Measurements from ENCODE around the gene CACNA1I.
A peak's percentile ranks its signal among the peaks of the same experiment; 100 is the strongest.

The CACNA1I gene

DNA sequence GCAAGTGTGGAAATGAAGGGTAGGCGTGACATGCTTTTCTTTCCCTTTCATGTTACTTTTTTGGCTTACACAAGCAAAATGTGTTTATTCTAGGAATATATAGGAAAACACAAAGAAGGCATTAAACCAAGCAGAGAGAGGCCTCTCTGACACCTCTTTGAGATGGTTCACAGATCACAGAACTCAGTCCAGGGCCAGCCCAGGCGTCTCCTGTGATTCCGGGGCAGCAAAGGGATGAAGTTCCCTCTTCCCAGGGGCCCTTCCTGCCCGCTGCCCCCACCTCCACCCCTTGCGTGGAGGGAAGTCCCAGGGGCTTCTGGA, 78.0 kb downstream of the CACNA1I start:
- DNase-seq (ENCODE audit: low read depth in 3 of 3) = no peak

DNA sequence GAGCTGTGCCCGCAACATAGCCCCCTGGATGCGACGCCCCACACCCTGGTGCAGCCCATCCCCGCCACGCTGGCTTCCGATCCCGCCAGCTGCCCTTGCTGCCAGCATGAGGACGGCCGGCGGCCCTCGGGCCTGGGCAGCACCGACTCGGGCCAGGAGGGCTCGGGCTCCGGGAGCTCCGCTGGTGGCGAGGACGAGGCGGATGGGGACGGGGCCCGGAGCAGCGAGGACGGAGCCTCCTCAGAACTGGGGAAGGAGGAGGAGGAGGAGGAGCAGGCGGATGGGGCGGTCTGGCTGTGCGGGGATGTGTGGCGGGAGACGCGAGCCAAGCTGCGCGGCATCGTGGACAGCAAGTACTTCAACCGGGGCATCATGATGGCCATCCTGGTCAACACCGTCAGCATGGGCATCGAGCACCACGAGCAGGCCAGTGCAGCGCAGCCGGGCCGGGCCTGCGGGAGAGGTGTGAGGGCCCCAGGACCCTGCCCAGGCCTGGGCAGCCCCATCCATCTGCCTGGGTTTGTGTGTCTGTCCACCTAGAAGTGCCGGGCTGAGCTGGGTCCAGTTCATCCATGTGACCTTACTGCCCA, 79.0 kb downstream of the CACNA1I start:
- DNase-seq (ENCODE audit: low read depth in 3 of 3) = no peak

DNA sequence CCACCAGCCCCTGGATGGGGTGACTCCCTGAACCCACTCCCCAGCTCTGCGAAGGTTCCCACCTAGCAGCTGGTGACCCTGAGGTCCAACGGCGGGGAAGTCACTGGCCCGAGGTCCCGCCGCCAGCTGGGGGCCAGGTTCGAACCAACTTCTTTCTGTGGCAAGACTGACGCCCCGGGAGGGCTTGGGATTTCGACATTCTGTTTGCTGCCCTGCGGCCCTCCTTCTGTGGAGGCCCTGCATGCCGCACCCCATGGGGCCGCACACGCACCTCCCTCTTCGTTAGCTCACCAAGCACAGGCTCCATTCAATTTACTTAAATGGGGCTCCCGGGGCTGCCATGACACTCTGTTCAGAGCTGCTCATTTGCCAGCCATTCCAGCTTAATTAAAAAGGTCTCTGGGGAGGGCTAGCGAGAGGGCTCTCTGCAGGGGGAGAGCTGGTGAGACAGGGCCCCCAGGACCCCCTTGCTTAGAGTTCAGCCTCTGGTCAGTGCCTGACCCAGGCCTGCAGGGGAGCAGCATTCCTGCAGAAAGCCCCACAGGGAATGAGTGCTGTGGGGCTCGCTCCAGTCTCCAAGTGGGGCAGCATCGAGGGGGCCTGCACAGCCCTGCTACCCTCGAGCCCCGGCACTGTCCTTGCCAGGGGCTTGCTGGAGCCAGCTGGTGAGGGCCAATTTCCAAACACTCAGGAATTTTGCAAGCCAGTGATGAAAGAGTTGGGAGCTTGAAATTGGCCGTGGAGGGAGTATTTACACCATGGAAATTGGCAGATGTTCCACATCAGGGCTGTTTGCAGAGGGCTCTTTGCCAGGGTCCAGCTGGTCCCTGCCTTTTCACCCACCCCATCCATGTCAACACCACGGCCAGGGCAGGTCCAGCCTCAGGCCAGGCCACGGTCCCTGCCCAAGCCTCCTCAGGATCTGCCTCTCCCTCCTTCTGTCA, 80.8 kb downstream of the CACNA1I start:
- no peak for DNase-seq (ENCODE audit: low read depth in 3 of 3)

- DNase-seq (ENCODE audit: low read depth in 3 of 3) = no peak
Measured at GRCh38 chr22:39652990-39653786, 82.6 kb downstream of the CACNA1I start.

DNA sequence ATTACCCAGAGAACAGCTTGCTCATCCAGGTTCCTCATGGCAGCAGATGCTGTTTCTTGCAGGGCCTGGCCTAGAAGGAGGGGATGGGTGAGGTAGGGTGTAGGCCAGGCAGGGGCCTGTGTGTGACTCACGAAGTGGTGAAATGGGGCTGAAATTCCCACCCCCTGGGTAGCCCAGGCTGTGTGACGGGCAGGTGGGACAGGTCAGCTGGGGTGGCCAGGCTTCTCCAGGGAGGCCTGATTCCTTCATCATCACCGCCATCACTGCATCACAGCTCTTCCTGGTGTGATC, 83.2 kb downstream of the CACNA1I start:
- no peak for DNase-seq (ENCODE audit: low read depth in 3 of 3)

DNA sequence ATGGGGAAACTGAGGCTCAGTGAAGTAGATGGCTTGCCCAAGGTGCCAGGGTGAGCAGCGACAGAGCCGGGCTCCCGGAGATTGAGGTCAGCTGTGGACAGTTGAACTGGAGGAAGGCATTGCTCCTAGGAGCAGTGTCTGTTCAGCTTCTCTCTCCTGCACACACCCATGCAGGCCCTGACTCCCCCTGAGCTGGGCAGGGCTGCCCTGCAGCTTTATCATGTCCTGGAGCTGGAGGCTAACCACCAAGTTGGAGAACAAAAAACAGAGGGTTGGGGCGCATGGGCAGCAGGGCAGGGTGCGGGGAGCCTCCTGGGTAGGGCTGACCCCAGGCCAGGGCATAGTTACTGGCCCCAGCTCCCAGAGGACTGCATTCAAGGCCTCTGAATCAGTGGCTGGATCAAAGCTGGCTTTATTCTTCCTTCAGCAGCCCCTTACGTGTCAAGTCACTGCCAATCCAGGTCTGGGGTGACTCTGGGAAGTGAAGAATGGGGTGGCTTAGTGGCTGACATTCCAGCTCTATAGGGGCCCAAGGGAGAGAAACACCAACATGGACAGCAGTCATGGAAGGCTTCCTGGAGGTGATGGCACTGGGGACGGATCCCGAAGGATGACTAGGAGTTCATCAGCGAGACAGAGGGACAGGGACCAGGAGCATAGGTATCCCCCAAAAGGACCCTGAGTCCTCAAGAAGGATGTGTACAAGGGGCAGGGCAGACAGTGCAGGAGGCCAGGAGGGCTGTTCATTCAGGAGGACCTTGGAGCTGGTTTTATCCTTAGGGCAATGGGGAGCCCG, 83.8 kb downstream of the CACNA1I start:
- DNase-seq (ENCODE audit: low read depth in 3 of 3) = no peak

- no peak for DNase-seq (ENCODE audit: low read depth in 3 of 3)
Measured at GRCh38 chr22:39655004-39655579, 84.5 kb downstream of the CACNA1I start.

GRCh38 chr22:39655831-39656230, 85.3 kb downstream of the CACNA1I start:
- no peak for DNase-seq (ENCODE audit: low read depth in 3 of 3)

- DNase-seq (ENCODE audit: low read depth in 3 of 3) = no peak
Measured at GRCh38 chr22:39656495-39657490, 86.2 kb downstream of the CACNA1I start.

GRCh38 chr22:39658367-39658766, 87.8 kb downstream of the CACNA1I start:
- no peak for DNase-seq (ENCODE audit: low read depth in 3 of 3)

DNA sequence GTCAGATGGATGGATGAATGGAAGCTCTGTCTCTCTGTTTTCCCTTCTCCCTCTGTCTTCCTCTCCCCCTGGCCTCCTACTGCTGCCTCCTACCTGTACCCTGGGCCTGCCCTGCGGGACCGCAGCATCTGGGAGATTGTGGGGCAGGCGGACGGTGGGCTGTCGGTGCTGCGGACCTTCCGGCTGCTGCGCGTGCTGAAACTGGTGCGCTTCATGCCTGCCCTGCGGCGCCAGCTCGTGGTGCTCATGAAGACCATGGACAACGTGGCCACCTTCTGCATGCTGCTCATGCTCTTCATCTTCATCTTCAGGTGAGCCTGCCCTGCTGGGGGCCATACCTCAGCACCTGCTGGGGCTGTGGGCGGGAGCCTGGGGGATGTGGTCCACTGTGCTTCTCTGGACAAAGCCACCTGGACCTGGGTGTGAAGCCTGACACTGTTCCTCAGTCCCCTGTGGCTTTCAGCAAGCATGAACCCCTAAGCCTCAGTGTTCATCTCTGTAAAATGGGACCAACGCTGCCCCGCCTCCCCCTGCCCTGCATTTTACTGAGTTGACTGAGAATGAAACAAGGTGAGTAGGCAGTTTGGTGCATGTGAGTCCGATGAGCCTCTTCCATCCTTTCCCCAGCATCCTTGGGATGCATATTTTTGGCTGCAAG, 88.4 kb downstream of the CACNA1I start:
- DNase-seq (ENCODE audit: low read depth in 3 of 3) = no peak

DNA sequence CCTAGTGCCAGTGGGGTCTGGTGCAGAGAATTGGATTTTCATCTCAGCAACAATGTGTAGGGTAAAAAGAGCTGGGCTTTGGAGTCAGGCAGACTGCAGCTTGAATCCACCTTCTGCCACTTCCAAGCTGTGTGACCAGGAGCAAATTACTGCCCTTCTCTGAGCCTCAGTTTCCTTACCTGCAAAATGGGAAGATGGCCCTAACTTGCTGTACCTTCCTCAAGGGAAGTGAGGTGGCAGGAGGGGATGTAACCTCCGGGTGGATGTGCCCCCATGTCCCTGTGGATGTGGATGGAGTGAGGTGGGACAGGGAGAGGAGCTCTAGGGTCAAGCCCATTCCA, 90.9 kb downstream of the CACNA1I start:
- no peak for DNase-seq (ENCODE audit: low read depth in 3 of 3)

DNA sequence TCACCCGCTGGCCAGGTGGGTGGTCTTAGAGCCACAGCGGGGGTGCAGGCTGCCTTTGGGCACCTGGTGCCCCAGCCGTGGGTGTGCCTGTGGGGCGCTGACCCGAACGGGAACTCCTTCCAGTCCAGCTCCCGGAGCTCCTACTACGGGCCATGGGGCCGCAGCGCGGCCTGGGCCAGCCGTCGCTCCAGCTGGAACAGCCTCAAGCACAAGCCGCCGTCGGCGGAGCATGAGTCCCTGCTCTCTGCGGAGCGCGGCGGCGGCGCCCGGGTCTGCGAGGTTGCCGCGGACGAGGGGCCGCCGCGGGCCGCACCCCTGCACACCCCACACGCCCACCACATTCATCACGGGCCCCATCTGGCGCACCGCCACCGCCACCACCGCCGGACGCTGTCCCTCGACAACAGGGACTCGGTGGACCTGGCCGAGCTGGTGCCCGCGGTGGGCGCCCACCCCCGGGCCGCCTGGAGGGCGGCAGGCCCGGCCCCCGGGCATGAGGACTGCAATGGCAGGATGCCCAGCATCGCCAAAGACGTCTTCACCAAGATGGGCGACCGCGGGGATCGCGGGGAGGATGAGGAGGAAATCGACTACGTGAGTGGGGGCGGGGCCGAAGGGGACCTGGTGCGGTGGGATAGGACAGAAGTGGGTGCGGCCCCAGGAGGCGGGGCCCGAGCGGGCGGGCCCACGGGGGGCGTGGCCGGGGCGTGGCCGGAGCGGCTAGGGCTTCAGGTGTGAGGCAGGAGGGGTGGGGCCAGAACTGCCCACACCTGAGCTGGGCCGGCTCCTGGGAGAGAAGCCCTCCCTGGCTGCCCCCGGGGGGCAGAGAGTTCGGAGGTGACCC, 91.5 kb downstream of the CACNA1I start:
- peak; percentile 49 to 58 (median 54) for DNase-seq (ENCODE audit: low read depth in 3 of 3)

DNA sequence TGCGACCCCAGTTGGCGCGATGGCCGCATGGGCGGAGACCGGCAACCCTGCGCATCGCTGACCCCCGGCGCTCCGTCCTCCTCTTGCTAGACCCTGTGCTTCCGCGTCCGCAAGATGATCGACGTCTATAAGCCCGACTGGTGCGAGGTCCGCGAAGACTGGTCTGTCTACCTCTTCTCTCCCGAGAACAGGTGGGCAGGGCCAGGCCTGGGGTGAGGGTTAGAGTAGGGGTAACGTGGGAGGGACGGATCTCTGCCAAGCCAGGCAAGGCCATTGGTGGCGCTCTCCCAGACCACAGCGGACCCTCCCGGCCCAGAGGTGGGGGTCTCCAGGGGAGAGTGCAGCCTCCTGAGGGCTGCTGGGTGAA, 92.1 kb downstream of the CACNA1I start:
- DNase-seq (ENCODE audit: low read depth in 3 of 3) = no peak

DNA sequence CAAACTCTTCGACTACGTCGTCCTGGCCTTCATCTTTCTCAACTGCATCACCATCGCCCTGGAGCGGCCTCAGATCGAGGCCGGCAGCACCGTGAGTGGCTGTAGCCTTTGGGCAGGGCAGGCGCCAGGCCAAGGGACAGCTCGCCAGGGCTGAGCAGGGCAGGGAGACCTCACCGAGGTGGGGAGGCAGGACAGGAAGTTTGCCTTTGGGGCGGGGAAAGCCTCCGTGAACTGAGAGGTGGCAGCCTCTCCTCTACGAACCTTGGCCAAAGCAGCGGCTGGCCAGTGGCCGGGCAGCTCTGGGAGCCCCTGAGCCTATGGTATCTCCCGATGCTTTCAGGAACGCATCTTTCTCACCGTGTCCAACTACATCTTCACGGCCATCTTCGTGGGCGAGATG, 93.2 kb downstream of the CACNA1I start:
- DNase-seq (ENCODE audit: low read depth in 3 of 3) = no peak

DNA sequence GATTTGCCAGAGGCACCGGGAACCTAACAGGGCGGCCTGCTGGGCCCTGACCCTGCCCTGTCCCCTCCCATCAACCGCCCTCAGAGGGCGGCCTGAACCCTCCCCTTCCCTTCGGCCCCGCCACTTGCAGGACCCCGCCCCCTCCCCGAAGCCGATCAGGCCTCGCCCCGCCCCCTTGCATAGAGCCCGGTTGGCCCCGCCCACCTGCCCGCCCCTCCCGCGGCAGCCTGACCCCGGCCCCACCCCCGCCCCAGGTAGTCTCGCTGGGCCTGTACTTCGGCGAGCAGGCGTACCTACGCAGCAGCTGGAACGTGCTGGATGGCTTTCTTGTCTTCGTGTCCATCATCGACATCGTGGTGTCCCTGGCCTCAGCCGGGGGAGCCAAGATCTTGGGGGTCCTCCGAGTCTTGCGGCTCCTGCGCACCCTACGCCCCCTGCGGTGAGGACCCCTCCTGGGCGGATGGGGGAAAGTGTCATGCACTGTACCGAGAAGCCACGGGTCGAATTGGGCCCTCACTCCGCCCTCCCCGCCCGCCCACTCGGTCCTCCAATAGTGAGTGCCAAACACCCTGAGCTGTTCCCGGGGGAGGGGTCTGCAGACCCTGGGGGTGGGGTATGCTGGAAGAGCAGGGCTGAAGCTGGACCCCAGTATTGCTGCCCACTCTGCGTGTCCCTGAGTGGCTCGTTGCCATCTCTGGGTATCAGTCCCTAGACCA, 94.1 kb downstream of the CACNA1I start:
- peak in 1 of 3 experiments; percentile 15 for DNase-seq (ENCODE audit: low read depth in 3 of 3)

- no peak for DNase-seq (ENCODE audit: low read depth in 3 of 3)
Measured at GRCh38 chr22:39665229-39665628, 94.7 kb downstream of the CACNA1I start.

DNA sequence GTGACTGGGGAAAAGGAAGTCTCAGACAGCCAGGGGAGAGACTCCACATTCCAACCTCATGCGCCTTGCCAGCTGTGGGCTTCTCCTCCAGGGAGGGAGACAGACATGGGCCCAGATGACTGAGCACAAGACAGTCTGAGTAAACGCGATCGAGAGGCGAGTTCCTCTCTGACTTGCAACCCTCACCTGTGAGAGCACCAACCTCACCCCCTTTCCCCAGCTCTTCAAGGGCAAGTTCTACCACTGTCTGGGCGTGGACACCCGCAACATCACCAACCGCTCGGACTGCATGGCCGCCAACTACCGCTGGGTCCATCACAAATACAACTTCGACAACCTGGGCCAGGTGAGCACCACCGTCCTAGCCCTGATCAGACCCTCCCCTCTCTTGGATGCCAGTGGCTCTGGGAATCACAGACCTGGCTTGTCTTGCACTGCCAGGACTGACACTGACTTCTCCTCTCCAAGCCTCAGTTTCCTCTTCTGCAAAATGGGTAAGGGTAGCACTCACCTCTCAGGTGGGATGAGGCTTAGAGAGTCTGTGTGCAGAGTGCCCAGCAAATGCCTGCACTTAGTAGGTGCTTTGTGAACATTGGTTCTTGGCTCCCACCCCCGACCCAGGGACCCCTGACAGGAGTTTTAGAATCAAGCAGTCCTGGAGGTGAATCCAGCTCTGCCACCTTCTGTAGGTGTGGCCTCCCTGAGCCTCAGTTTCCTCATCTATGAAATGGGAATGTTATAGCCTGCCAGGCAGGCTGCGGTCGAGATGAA, 95.3 kb downstream of the CACNA1I start:
- no peak for DNase-seq (ENCODE audit: low read depth in 3 of 3)
